Loucy (cell line): Measurements from ENCODE around the gene SMPD2.

ENCODE experiments used
- H2AFZ ChIP-seq: fragments of 200-600 bp; sonication (generic); 2 replicates; pipeline ENCODE4 v1.6.0; 2016; ENCODE audit warnings: antibody characterized with exemption, mild to moderate bottlenecking, low read length, moderate library complexity
- H3F3A ChIP-seq: fragments of 200-600 bp; 2 replicates; pipeline ENCODE4 v1.6.0; 2016; ENCODE audit warnings: antibody characterized with exemption, low read depth, mild to moderate bottlenecking
- H3K27me3 ChIP-seq: fragments of 200-600 bp; sonication (generic); 2 replicates; pipeline ENCODE4 v1.6.1; 2014; ENCODE audit warnings: low read length, mild to moderate bottlenecking; ENCODE audit not compliant: insufficient read depth, poor library complexity, severe bottlenecking
- H3K36me3 ChIP-seq: fragments of 200-600 bp; sonication (generic); 2 replicates; pipeline ENCODE4 v1.6.1; 2016; ENCODE audit warnings: low read length; ENCODE audit not compliant: insufficient read depth
- H3K4me1 ChIP-seq: fragments of 200-600 bp; sonication (generic); 2 replicates; pipeline ENCODE4 v1.5.1; 2014; ENCODE audit warnings: low read length, mild to moderate bottlenecking; ENCODE audit not compliant: insufficient read depth, poor library complexity, severe bottlenecking
- H3K4me2 ChIP-seq: fragments of 200-600 bp; sonication (generic); 2 replicates; pipeline ENCODE4 v1.6.0; 2014; ENCODE audit warnings: antibody characterized with exemption, low read length, low read depth, mild to moderate bottlenecking; ENCODE audit not compliant: poor library complexity, severe bottlenecking
- H3K4me3 ChIP-seq: fragments of 200-600 bp; sonication (generic); 2 replicates; pipeline ENCODE4 v1.5.1; 2014; ENCODE audit warnings: low read length, mild to moderate bottlenecking, mixed read lengths; ENCODE audit not compliant: poor library complexity, severe bottlenecking
- H3K79me2 ChIP-seq: fragments of 200-600 bp; sonication (generic); 2 replicates; pipeline ENCODE4 v1.6.1; 2014; ENCODE audit warnings: low read length; ENCODE audit not compliant: insufficient read depth
- H3K9ac ChIP-seq: fragments of 200-600 bp; sonication (generic); 2 replicates; pipeline ENCODE4 v1.6.0; 2014; ENCODE audit warnings: mild to moderate bottlenecking, low read depth, low read length, moderate library complexity; ENCODE audit not compliant: poor library complexity, severe bottlenecking
- H3K9me2 ChIP-seq: fragments of 200-600 bp; sonication (generic); replicated peaks from 2 replicates; pipeline ENCODE4 v1.6.1; 2016; ENCODE audit warnings: low read depth, low read length, mixed read lengths
- H3K9me3 ChIP-seq: fragments of 200-600 bp; sonication (generic); 2 replicates; pipeline ENCODE4 v1.6.1; 2014; ENCODE audit warnings: mild to moderate bottlenecking, antibody characterized with exemption, low read length, low read depth; ENCODE audit not compliant: insufficient read depth
- H4K20me1 ChIP-seq: fragments of 200-600 bp; sonication (generic); 2 replicates; pipeline ENCODE4 v1.6.0; 2014; ENCODE audit warnings: antibody characterized with exemption, low read length, mild to moderate bottlenecking; ENCODE audit not compliant: insufficient read depth, poor library complexity, severe bottlenecking
- EZH2phosphoT487 ChIP-seq: fragments of 200-600 bp; IDR thresholded peaks from 2 replicates; pipeline ENCODE4 v1.6.1; 2018; ENCODE audit warnings: antibody characterized with exemption, mild to moderate bottlenecking, moderate library complexity, borderline replicate concordance
- TF ChIP-seq, protein P1 (sequence below): fragments of 200-600 bp; sonication (generic); conservative IDR thresholded peaks from 2 replicates; pipeline ENCODE4 v1.5.1; 2014; ENCODE audit warnings: mild to moderate bottlenecking, antibody characterized with exemption, low read length

Gene SMPD2

DNA sequence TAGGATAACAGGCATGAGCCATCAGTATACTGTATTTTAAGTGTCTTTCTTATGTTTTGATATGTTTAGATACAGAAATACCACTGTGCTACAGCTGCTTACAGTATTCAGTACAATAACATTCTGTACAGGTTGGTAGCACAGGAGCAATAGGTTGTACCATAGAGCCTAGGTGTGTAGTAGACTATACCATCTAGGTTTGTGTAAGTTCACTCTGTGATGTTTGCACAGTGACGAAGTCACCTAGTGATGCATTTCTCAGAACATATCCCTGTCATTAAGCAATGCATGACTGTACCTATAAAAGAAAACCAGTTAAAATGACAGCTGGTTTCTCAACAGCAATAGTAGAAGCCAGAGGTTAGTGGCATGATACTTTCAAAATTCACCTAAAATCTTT is 45.5 kb downstream of the SMPD2 start:
- H2AFZ ChIP-seq: no peak overlapping the region
- no peaks in the 10 kb centered on the region for H3K9me3 ChIP-seq
- H3K27me3 ChIP-seq: no peaks in the 10 kb centered on the region
- TF ChIP-seq, protein P1, sequence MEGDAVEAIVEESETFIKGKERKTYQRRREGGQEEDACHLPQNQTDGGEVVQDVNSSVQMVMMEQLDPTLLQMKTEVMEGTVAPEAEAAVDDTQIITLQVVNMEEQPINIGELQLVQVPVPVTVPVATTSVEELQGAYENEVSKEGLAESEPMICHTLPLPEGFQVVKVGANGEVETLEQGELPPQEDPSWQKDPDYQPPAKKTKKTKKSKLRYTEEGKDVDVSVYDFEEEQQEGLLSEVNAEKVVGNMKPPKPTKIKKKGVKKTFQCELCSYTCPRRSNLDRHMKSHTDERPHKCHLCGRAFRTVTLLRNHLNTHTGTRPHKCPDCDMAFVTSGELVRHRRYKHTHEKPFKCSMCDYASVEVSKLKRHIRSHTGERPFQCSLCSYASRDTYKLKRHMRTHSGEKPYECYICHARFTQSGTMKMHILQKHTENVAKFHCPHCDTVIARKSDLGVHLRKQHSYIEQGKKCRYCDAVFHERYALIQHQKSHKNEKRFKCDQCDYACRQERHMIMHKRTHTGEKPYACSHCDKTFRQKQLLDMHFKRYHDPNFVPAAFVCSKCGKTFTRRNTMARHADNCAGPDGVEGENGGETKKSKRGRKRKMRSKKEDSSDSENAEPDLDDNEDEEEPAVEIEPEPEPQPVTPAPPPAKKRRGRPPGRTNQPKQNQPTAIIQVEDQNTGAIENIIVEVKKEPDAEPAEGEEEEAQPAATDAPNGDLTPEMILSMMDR: no peak
- no peak for TF ChIP-seq EZH2phosphoT487
- H3K79me2 ChIP-seq: peaks cover 19% of the 10 kb centered on the region
- peaks cover 5% of the 10 kb centered on the region; the same call in 1 of the 2 replicates for H3F3A ChIP-seq
- no peak overlapping the region for H3K4me3 ChIP-seq
- no peak overlapping the region for H3K4me2 ChIP-seq
- H3K4me1 ChIP-seq: peaks cover 32% of the 10 kb centered on the region
- no peak overlapping the region for H3K9ac ChIP-seq
- H3K9me2 ChIP-seq: no peaks in the 10 kb centered on the region
- peaks cover 9% of the 10 kb centered on the region for H4K20me1 ChIP-seq
- H3K36me3 ChIP-seq: no peaks in the 10 kb centered on the region

DNA sequence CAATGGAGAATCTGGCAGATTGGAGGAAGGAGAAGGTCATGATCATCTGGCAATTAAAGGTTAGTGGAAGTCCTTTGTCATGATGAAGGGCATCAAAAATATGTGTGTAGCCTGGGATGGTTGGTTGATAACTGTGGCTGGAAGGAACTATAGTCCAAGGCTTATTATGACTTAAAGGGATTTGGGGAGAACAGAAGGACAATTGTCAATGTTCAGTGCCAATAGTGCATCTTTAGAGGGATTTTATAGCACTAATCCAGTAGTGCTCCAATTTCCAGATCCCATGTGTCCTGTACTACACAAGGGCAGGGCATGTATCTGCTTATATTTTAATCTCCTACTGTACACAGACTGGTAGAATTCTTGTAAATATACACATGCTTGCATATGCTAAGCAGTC is 47.5 kb downstream of the SMPD2 start:
- Histone ChIP-seq H3K9me2 (no peaks in the 10 kb centered on the region), H3F3A (peaks cover 12% of the 10 kb centered on the region), H4K20me1 (no peaks in the 10 kb centered on the region), H3K79me2 (no peaks in the 10 kb centered on the region), H3K4me1 (peaks cover 41% of the 10 kb centered on the region), H3K4me3 (no peak overlapping the region), H3K9me3 (no peaks in the 10 kb centered on the region), H2AFZ (no peak overlapping the region), H3K27me3 (no peaks in the 10 kb centered on the region), H3K9ac (no peak overlapping the region), H3K36me3 (no peaks in the 10 kb centered on the region), H3K4me2 (no peak overlapping the region)
- TF ChIP-seq, protein P1: no peak
- no peak for TF ChIP-seq EZH2phosphoT487

DNA sequence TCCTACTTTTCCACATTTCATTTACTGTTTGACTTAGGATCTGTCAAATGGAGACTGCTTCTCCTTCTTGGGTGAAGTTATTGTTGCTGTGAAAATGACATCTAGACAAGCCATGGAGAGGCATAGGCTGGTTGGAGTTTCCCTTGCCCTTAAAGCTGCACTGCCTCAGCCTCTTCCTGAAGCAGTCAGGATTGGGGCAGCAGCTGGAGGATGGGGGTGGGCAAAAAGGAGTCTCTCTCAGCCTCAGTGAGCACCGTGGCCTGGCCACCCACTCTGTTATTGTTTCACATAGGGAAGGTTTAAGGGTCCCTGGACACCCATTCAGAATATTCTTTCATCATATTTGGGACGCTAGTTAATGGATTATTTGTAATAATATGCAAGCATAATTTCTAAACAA is 50.2 kb downstream of the SMPD2 start:
- peak overlapping the region; percentile 58 for H3K9ac ChIP-seq
- no peak for TF ChIP-seq EZH2phosphoT487
- TF ChIP-seq, protein P1: no peak
- H3K9me3 ChIP-seq: no peaks in the 10 kb centered on the region
- H4K20me1 ChIP-seq: no peaks in the 10 kb centered on the region
- H3K4me1 ChIP-seq: peaks cover 37% of the 10 kb centered on the region
- H3F3A ChIP-seq: peaks cover 12% of the 10 kb centered on the region
- H3K79me2 ChIP-seq: no peaks in the 10 kb centered on the region
- no peaks in the 10 kb centered on the region for H3K27me3 ChIP-seq
- H3K9me2 ChIP-seq: no peaks in the 10 kb centered on the region
- H3K4me2 ChIP-seq: peak overlapping the region; percentile 78
- H3K4me3 ChIP-seq: peak overlapping the region; percentile 65
- H3K36me3 ChIP-seq: no peaks in the 10 kb centered on the region
- H2AFZ ChIP-seq: peak overlapping the region; percentile 75
